Measurements from ENCODE around the gene SERPINA4.

GRCh38 chr14:94598506-94598815, 37.2 kb downstream of the SERPINA4 start:
- no peak for TF ChIP-seq CTCF (IDR thresholded peaks at IDR 0.05)
- TF ChIP-seq POLR2A (IDR thresholded peaks at IDR 0.05) = no peak
